Measurements from ENCODE around the gene GNB1L.

The GNB1L gene

DNA sequence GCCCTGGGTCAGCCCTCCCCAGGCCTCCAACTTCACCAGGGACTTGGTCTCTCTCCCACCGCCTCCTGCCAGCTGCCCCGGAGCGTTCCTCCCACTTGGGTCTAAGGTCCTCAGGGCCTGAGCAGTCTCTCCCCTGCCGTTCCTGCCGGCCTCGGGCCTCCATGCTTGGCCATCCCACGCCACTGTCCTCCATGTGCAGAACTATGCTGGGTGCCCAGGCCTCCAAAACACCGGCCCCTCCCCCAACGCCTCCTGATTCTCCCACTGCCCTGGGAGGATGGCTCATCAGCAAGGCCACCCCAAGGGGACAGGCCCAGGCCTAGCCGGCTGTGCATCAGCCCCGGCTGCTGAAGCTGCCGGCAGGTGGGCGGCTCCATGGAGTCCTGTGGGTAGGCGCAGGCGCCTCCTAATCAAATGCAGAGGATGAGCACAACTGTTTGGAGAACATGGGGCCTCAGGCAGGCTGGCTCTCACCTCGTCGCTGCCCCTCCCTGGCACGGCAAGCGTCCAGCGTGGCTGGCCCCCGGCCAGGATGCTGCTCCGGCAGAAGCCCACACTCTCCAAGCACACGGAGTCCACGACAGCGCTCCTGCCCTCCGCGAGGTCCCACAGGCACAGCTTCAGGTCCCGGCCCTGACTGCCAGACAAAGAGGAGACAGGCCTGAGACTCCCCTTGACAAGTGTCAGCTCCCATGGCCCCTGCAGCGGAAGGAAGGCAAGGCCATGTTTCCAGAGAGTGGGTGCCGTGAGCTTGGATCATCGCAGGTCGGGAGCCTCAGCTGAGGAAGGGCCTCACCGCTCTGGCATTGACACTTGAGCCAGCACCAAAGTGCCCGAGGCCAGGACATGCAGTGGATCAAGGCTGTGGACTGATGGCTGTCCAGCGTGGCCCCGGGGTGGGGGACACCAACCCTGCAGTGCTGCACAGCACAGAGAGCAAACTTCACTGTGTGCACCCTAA is 42.6 kb downstream of the GNB1L start:
- DNase-seq (ENCODE audit: low read depth in 1 of 2, low spot score in 1 of 2) = no peak

- DNase-seq (ENCODE audit: low read depth in 1 of 2, low spot score in 1 of 2) = no peak
Measured at GRCh38 chr22:19811211-19811621, 43.5 kb downstream of the GNB1L start.

GRCh38 chr22:19810381-19811201 is 44.1 kb downstream of the GNB1L start:
- DNase-seq (ENCODE audit: low read depth in 1 of 2, low spot score in 1 of 2) = no peak

DNA sequence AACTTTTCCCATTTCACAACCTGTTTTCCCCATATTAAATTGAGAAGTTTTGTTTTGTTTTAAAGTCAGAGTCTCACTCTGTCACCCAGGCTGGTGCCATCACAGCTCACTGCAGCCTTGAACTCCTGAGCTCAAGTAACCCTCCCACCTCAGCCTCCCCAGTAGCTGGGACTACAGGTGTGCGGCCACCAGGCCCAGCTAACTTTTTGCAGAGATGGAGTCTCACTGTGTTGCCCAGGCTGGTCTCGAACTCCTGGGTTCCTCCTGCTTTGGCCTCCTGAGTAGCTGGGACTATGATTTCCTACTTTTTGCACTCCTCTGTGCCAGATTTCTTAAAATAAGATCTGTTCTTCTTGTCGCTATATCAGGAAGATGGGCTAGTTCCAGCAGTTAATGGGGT is 44.9 kb downstream of the GNB1L start:
- DNase-seq (ENCODE audit: low read depth in 1 of 2, low spot score in 1 of 2) = no peak

- no peak for DNase-seq (ENCODE audit: low read depth in 1 of 2, low spot score in 1 of 2)
Measured at GRCh38 chr22:19808873-19809478, 45.7 kb downstream of the GNB1L start.

DNA sequence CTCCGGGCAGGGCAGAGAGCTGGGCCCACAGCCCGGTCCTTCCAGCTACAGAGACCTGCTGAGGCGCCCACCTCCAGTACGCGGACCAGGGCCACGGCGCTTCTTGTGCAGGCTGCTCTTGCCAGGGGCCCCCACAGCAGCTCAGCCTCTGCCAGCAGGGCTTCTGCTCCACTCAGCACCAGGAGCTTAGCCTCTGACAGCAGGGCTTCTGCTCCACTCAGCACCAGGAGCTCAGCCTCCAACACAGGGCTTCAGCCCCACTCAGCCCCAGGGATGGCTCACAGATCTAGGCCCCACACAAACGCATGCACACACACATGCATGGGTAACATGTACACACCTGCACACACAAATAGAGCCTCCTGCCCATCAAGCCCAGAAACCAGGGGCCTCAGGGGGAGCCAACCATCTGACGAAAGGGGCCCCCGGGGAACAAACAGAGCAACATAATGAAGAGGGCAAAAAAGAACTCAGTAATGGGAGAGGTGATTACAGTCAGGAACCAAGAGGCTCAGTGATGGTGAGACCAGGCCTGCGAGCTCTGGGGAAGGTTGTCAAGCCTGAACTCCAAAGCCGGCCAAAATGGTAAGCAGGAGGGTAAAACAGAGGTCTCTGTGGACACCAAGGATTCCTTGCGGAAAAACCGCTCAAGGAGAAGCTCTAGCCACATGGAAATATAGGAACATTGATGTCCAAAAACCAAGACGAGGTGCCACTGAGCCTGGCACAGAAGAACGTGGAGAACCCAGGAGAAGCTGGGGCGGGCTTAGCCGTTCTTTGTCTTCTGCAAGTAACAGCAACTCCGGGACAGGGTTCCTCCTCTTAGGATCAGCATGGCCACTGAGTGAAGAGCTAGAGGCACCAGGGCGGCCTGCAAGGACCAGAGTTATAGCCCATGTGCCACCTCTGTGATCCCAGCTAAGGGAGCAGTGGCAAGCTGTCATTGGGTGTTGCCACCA is 46.5 kb downstream of the GNB1L start:
- DNase-seq (ENCODE audit: low read depth in 1 of 2, low spot score in 1 of 2) = no peak

GRCh38 chr22:19807161-19807913 is 47.3 kb downstream of the GNB1L start:
- DNase-seq (ENCODE audit: low read depth in 1 of 2, low spot score in 1 of 2) = no peak

DNA sequence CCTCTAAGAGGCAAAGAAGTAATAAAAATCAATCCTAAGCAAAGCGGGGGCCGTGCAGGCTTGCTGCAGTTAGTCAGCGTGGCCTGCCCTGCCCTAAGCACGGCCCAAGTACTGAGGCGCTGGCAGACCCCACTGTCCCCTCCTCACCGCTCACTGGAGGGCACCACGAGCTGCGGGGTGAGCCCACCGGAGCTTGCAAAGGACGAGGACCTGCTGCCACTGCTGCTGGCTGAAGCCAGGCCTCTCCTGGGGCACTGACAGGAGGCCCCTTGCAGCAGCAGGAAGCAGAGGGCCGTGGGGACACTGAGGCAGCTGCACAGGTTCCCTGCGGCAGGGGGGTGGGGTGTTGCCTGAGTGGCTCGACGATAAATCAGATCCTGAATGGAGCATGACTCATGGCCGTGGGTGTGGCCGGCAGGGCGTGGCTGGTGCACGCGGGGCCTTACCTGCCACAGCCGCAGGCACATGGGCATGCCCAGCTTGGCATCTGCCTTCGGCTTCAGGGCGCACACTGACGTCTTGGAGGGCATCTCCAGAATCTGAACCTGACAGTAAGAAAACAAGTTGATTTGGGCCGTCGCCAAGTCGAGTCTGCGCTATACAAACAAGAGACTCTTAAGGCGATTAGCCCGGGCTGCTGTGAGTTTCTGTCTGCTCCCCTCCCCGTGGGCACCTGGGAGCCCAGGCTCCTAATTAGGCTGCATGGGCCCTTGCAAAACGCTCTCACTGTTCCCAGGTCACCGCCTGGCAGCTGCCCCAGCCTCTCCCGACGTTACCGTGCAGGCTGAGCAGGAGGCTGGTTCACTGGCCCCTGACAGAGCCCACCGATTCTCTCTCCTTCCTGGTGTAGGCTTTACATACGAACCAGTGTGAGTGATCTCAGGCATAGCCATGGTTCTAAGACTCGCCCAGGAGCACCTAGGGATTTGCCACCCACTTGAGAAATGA is 48.2 kb downstream of the GNB1L start:
- DNase-seq (ENCODE audit: low read depth in 1 of 2, low spot score in 1 of 2) = no peak

- DNase-seq (ENCODE audit: low read depth in 1 of 2, low spot score in 1 of 2) = no peak
Measured at GRCh38 chr22:19805821-19806212, 48.9 kb downstream of the GNB1L start.

DNA sequence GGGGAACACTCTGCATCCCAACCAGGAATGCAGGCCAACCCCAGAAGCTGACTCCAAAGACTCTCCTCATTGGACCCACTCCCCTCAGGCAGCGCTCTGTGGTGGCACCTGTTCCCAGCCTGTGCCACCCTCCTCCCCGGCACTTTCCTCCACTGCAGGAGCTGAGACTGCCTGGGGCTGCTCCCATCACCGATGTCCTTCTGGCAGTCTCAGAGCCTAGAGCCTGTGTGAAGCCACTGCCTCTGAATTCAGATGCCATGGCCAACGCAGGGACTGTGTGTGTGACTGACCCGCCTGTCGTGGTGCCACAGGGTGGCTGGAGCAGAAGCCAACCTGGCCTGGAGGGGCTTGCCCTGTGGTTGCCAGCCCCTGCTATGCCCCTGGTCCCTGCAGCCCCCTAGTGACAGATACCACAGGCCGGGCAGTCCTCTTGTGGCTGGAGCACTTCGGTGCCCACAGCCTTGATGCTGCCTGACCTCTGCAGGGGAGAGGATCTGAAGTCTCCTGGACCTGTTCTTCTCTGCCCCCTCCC is 50.9 kb downstream of the GNB1L start:
- no peak for DNase-seq (ENCODE audit: low read depth in 1 of 2, low spot score in 1 of 2)

DNA sequence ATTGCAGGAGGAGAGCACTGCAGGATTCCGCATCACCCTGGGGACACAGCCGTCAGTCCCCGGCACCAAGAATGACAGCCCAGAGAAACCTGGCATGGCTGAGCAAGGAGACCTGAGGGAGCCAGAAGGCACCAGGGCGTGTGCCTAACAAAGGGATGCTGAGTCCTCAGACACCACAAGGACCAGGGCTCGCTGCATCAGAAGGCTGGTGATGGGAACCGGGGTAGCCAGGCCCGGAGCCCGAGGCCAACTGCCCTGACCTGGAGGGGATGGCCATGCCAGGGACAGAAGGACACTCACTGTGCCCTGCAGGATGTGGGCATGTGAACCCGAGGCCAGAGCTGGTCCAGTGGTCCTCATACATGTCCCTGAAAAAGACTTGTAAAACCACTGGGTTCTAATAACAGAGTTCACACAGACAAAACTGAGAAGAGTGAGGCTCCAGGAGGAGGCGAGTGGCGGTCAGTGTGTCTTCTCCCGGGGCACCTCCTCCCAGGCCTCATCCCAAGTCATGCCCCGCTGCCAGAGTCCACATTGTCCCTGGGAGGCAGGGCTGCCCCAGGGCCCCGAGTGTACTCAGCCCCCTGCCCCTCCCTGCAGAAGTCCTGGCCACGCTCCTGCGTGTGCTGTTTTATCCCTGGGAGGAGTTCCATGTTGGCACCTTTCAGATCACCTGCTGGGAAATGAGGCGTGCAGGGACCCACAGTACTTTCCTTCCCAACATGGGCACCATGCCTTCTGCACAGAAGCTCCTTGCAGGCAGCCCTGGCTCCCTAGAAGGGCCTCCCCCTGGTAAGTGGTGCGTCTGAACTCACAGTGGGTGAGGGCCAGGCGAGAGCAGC is 51.6 kb downstream of the GNB1L start:
- no peak for DNase-seq (ENCODE audit: low read depth in 1 of 2, low spot score in 1 of 2)

- DNase-seq (ENCODE audit: low read depth in 1 of 2, low spot score in 1 of 2) = no peak
Measured at GRCh38 chr22:19802001-19802893, 52.4 kb downstream of the GNB1L start.

GRCh38 chr22:19801340-19802000 is 53.2 kb downstream of the GNB1L start:
- DNase-seq (ENCODE audit: low read depth in 1 of 2, low spot score in 1 of 2) = no peak

DNA sequence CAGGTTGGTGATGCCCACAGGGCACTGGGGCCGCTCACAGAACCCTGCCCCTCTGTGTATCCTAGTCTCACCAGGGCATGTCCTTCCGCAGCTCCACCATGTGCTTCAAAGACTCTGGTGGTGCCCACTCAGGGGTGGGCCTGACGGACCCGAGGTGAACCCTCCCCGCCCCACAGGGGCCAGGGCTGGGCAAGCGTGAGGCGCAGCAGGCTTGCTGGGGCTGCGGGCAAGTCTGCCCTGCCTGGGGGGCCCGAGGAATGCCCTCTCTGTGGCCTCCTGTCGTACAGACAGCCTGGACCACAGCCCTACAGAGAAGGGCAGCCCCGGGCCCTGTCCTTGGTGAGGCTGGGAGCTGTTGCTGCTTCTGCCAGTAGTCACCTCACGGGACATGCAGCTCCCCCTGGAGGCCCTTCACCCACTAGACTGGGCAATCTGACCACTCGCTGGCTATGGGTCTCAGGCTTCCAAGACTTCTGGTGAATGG is 53.9 kb downstream of the GNB1L start:
- no peak for DNase-seq (ENCODE audit: low read depth in 1 of 2, low spot score in 1 of 2)

- DNase-seq (ENCODE audit: low read depth in 1 of 2, low spot score in 1 of 2) = no peak
Measured at GRCh38 chr22:19800306-19800705, 54.4 kb downstream of the GNB1L start.
